GM21576 (cell line): Measurements from ENCODE around the gene EEIG2.
"Not testable (repeated sequence)": the region's sequence is repeated elsewhere in the genome, so short reads cannot be mapped to it uniquely, and the experiment has no call there.

ENCODE experiments used
- ATAC-seq: cut with Tn5 transposase; IDR thresholded peaks from one replicate; pipeline ENCODE4 v1.9.1; 2021; ENCODE audit warnings: mild to moderate bottlenecking, moderate library complexity; ENCODE audit not compliant: unreplicated experiment

The EEIG2 gene

GRCh38 chr1:108547493-108547892 is 12.4 kb upstream of the EEIG2 start:
- not testable (repeated sequence) for ATAC-seq

- ATAC-seq = peak; percentile 91
These were observed 8.6 kb upstream of the EEIG2 start for GRCh38 chr1:108551137-108551862.

GRCh38 chr1:108553905-108554304 is 6.0 kb upstream of the EEIG2 start:
- no peak for ATAC-seq

- ATAC-seq = no peak
These were observed 5.0 kb upstream of the EEIG2 start for GRCh38 chr1:108554682-108555427.

GRCh38 chr1:108556066-108556465 is 3.8 kb upstream of the EEIG2 start:
- ATAC-seq = no peak

- no peak for ATAC-seq
These were observed 3.4 kb upstream of the EEIG2 start for GRCh38 chr1:108556499-108556898.

GRCh38 chr1:108557296-108557695 is 2.6 kb upstream of the EEIG2 start:
- ATAC-seq = peak; percentile 39

GRCh38 chr1:108560189-108560873 is 431 bp downstream of the EEIG2 start:
- ATAC-seq = peak; percentile 21

GRCh38 chr1:108560874-108561459 is 1.1 kb downstream of the EEIG2 start:
- peak; percentile 35 for ATAC-seq

GRCh38 chr1:108561689-108562326 is 1.9 kb downstream of the EEIG2 start:
- ATAC-seq = peak; percentile 36

GRCh38 chr1:108563808-108564207 is 3.9 kb downstream of the EEIG2 start:
- ATAC-seq = no peak

GRCh38 chr1:108565081-108565480 is 5.2 kb downstream of the EEIG2 start:
- no peak for ATAC-seq

GRCh38 chr1:108565512-108565911 is 5.6 kb downstream of the EEIG2 start:
- no peak for ATAC-seq

- ATAC-seq = no peak
These were observed 8.7 kb downstream of the EEIG2 start for GRCh38 chr1:108568589-108568988.

- ATAC-seq = no peak
These were observed 9.3 kb downstream of the EEIG2 start for GRCh38 chr1:108569097-108569728.

GRCh38 chr1:108570128-108570527 is 10.2 kb downstream of the EEIG2 start:
- peak; percentile 99 for ATAC-seq

- ATAC-seq = no peak
These were observed 11.1 kb downstream of the EEIG2 start for GRCh38 chr1:108570998-108571401.

GRCh38 chr1:108572182-108572581 is 12.3 kb downstream of the EEIG2 start:
- ATAC-seq = no peak

GRCh38 chr1:108573183-108573582 is 13.3 kb downstream of the EEIG2 start:
- ATAC-seq = no peak

- ATAC-seq = no peak
These were observed 14.1 kb downstream of the EEIG2 start for GRCh38 chr1:108574008-108574407.
